Measurements from ENCODE around the gene WNT9A.

WNT9A gene

GRCh38 chr1:227920426-227920825, 27.3 kb downstream of the WNT9A start:
- TF ChIP-seq CTCF (IDR thresholded peaks at IDR 0.05; ENCODE audit: extremely low read depth, missing control alignments): no peak
- no peak for DNase-seq (ENCODE audit: low spot score)

- TF ChIP-seq CTCF (IDR thresholded peaks at IDR 0.05; ENCODE audit: extremely low read depth, missing control alignments): no peak
- DNase-seq (ENCODE audit: low spot score): no peak
Observed at GRCh38 chr1:227919906-227920305, 27.8 kb downstream of the WNT9A start.

- TF ChIP-seq CTCF (IDR thresholded peaks at IDR 0.05; ENCODE audit: extremely low read depth, missing control alignments): no peak
- DNase-seq (ENCODE audit: low spot score): no peak
Observed at GRCh38 chr1:227918736-227919135, 29.0 kb downstream of the WNT9A start.

GRCh38 chr1:227918083-227918700, 29.5 kb downstream of the WNT9A start:
- DNase-seq (ENCODE audit: low spot score): no peak
- TF ChIP-seq CTCF (IDR thresholded peaks at IDR 0.05; ENCODE audit: extremely low read depth, missing control alignments): no peak

- DNase-seq (ENCODE audit: low spot score): no peak
Observed at GRCh38 chr1:227917081-227917950, 30.4 kb downstream of the WNT9A start.

GRCh38 chr1:227916655-227917054, 31.1 kb downstream of the WNT9A start:
- no peak for DNase-seq (ENCODE audit: low spot score)
- TF ChIP-seq CTCF (IDR thresholded peaks at IDR 0.05; ENCODE audit: extremely low read depth, missing control alignments): no peak

More at GRCh38 chr1:227917081-227917950, 30.4 kb downstream of the WNT9A start:
- TF ChIP-seq CTCF (IDR thresholded peaks at IDR 0.05; ENCODE audit: extremely low read depth, missing control alignments): no peak

Data from GM20000 (cell line).